Upper lobe of left lung (tissue), 4 donors: ENCODE results near the gene CBX2.

Experiments used
- EP300 ChIP-seq, 4 donors: sonication (generic); formaldehyde crosslinking; IDR thresholded peaks; one replicate each; pipeline ENCODE4 v1.5.1; 2017; ENCODE audit warnings: antibody characterized with exemption in 4 of 4, control low read depth in 2 of 4
- POLR2A ChIP-seq, 4 donors: fragments of 450-650 bp; IDR thresholded peaks; one replicate each; pipeline ENCODE4 v1.5.1; 2016 to 2017; ENCODE audit warnings: antibody characterized with exemption in 4 of 4, mild to moderate bottlenecking in 2 of 4
- POLR2AphosphoS5 ChIP-seq, 2 donors: sonication (generic); formaldehyde crosslinking; IDR thresholded peaks; one replicate each; pipeline ENCODE4 v1.5.1; 2017; ENCODE audit warnings: antibody characterized with exemption in 2 of 2
- TF ChIP-seq, protein P1 (sequence below), 6 experiments: fragments of 450-650 bp in 4 of 6; fragments of 200-600 bp in 2 of 6; sonication (generic) in 2 of 6; IDR thresholded peaks; one replicate each; pipeline ENCODE4 v1.5.1; 2016 to 2019; ENCODE audit warnings: antibody characterized with exemption in 6 of 6

DNA sequence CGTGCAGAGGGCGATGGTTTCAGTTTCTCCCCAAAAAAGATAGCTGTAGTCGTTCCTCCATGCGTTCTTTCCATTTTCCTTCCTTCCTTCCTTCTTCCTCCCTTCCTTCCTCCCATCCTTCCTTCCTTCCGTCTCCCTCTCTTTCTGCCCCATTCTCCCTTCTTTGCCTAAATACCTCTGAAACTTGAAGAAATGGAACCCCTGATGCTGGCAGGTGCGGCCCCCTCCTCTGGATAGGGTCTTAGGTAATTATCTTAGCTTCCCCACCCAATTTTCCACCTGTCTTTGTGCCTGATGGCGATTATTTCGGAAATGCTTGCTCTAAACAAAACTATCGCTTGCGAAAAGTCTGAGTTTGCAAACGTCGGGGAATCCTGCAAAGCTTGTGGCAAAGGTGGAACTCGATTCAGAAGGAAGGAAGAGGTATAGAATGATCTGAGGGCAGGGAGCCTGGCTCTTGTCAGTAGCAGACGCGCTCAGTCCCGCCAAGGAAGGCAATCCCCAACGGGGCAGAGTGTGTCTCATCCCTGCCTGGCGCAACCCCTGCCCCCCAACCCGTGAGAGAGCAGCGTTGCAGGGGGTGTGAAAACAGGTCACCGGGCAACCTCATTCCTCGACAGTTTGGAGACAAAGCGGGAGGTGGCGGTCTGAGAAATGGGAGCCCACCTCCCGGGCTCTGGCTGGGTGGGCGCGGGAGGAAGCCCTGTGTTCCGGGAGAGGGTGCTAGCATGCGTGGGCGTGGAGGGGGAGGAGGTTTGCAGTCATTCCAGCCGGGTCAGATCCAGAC is 21.8 kb downstream of the CBX2 start:
- TF ChIP-seq, protein P1, sequence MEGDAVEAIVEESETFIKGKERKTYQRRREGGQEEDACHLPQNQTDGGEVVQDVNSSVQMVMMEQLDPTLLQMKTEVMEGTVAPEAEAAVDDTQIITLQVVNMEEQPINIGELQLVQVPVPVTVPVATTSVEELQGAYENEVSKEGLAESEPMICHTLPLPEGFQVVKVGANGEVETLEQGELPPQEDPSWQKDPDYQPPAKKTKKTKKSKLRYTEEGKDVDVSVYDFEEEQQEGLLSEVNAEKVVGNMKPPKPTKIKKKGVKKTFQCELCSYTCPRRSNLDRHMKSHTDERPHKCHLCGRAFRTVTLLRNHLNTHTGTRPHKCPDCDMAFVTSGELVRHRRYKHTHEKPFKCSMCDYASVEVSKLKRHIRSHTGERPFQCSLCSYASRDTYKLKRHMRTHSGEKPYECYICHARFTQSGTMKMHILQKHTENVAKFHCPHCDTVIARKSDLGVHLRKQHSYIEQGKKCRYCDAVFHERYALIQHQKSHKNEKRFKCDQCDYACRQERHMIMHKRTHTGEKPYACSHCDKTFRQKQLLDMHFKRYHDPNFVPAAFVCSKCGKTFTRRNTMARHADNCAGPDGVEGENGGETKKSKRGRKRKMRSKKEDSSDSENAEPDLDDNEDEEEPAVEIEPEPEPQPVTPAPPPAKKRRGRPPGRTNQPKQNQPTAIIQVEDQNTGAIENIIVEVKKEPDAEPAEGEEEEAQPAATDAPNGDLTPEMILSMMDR (IDR thresholded peaks at IDR 0.05): no peak
- no peak for TF ChIP-seq POLR2AphosphoS5 (IDR thresholded peaks at IDR 0.05)
- no peak for TF ChIP-seq EP300 (IDR thresholded peaks at IDR 0.05)
- TF ChIP-seq POLR2A (IDR thresholded peaks at IDR 0.05): no peak
